ENCODE data around the gene TRAP1. TPM values are rescaled to one million over a fixed set of nuclear protein-coding genes. Genes with fewer than 3 reads are reported as not detected.

The TRAP1 gene
- total RNA-seq, 1 donor from 2014 or later = 111 TPM

DNA sequence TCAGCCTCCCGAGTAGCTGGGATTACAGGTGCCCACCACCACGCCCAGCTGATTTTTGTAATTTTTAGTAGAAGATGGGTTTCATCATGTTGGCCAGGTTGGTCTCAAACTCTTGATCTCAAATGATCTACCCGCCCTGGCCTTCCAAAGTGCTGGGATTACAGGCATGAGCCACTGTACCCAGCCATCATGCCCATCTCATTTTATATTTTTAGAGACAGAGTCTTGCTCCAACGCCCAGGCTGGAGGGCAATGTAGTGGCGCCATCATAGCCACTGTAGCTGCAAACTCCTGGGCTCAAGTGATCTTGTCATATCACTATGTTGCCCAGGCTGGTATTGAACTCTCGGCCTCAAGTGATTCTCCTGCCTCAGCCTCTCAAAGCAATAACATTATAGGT, 43.2 kb upstream of the TRAP1 start:
- TF ChIP-seq, protein P1, sequence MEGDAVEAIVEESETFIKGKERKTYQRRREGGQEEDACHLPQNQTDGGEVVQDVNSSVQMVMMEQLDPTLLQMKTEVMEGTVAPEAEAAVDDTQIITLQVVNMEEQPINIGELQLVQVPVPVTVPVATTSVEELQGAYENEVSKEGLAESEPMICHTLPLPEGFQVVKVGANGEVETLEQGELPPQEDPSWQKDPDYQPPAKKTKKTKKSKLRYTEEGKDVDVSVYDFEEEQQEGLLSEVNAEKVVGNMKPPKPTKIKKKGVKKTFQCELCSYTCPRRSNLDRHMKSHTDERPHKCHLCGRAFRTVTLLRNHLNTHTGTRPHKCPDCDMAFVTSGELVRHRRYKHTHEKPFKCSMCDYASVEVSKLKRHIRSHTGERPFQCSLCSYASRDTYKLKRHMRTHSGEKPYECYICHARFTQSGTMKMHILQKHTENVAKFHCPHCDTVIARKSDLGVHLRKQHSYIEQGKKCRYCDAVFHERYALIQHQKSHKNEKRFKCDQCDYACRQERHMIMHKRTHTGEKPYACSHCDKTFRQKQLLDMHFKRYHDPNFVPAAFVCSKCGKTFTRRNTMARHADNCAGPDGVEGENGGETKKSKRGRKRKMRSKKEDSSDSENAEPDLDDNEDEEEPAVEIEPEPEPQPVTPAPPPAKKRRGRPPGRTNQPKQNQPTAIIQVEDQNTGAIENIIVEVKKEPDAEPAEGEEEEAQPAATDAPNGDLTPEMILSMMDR (IDR thresholded peaks at IDR 0.05; ENCODE audit: insufficient read depth, low read length, severe bottlenecking) = no peak
- Histone ChIP-seq H3K36me3 (ENCODE audit: control insufficient read depth, insufficient read depth, low read length) (peaks cover 14% of the 10 kb centered on the region), H3K27me3 (ENCODE audit: control insufficient read depth, insufficient read depth, low read length) (no peaks in the 10 kb centered on the region), H3K4me3 (ENCODE audit: low read depth, low read length) (no peak overlapping the region)
- DNase-seq (ENCODE audit: low read depth) (no peak), FAIRE-seq (no peak)

DNA sequence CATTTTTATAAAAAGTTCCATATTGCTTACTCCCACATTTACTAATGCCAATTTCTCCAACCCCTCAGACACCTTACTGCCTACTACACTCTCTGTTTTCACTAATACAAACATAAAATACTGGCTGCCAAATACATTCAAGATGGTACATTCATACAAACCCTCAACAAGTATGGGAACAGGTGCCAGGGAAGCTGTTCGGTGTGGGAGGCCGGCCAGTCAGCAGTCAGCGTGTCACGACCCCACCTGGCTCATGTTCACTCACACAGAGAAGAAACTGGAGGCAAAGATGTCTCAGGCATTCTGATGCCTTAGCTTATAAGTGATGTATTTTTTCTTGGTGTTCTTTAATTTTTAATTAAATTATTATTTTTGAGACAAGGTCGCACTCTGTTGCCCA, 42.4 kb upstream of the TRAP1 start:
- no peak for FAIRE-seq
- no peak overlapping the region for H3K4me3 ChIP-seq (ENCODE audit: low read depth, low read length)
- no peak for DNase-seq (ENCODE audit: low read depth)
- H3K36me3 ChIP-seq (ENCODE audit: control insufficient read depth, insufficient read depth, low read length) = peaks cover 14% of the 10 kb centered on the region
- TF ChIP-seq, protein P1 (IDR thresholded peaks at IDR 0.05; ENCODE audit: insufficient read depth, low read length, severe bottlenecking) = no peak
- H3K27me3 ChIP-seq (ENCODE audit: control insufficient read depth, insufficient read depth, low read length) = no peaks in the 10 kb centered on the region

DNA sequence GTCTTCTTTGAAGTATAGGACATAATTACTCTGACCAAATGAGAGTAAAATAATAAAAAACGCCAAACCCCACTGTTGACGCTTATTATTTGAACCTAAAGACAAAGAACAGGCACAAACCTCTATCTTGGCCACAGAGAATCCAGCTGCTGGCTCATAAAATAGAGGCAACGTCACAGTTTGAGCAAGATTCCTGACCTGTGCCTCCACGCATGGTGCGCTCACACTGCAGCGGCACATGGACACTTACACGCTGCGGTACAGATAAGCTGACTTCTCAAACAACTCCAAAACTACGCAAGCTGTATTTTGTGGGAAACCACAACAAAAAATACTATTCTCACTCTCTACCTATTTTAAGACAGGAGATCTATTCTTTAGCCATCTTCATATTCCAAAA, 38.8 kb upstream of the TRAP1 start:
- no peak overlapping the region for H3K4me3 ChIP-seq (ENCODE audit: low read depth, low read length)
- no peaks in the 10 kb centered on the region for H3K27me3 ChIP-seq (ENCODE audit: control insufficient read depth, insufficient read depth, low read length)
- DNase-seq (ENCODE audit: low read depth) = no peak
- TF ChIP-seq, protein P1 (IDR thresholded peaks at IDR 0.05; ENCODE audit: insufficient read depth, low read length, severe bottlenecking) = no peak
- peaks cover 14% of the 10 kb centered on the region for H3K36me3 ChIP-seq (ENCODE audit: control insufficient read depth, insufficient read depth, low read length)
- no peak for FAIRE-seq

DNA sequence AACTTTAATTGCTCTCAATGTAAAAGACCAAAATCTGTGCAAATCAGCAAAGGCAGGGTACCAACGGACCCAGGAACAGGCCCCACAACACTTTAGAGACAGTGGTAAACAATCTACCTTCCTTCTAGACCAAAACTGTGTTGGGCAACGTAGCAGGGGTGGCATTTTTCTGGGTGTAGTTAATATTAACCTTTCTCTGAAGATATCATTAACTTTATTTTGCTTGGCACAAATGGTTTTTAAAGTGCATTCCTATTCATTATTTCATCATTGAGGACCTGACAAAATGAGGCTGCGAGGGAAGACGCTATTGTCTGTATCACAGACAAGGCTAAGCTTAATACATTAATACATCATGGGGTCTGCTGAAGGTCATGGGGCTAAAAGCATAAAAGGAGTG, 37.9 kb upstream of the TRAP1 start:
- peaks cover 13% of the 10 kb centered on the region for H3K36me3 ChIP-seq (ENCODE audit: control insufficient read depth, insufficient read depth, low read length)
- H3K27me3 ChIP-seq (ENCODE audit: control insufficient read depth, insufficient read depth, low read length) = no peaks in the 10 kb centered on the region
- FAIRE-seq = no peak
- DNase-seq (ENCODE audit: low read depth) = no peak
- no peak overlapping the region for H3K4me3 ChIP-seq (ENCODE audit: low read depth, low read length)
- TF ChIP-seq, protein P1 (IDR thresholded peaks at IDR 0.05; ENCODE audit: insufficient read depth, low read length, severe bottlenecking) = no peak

DNA sequence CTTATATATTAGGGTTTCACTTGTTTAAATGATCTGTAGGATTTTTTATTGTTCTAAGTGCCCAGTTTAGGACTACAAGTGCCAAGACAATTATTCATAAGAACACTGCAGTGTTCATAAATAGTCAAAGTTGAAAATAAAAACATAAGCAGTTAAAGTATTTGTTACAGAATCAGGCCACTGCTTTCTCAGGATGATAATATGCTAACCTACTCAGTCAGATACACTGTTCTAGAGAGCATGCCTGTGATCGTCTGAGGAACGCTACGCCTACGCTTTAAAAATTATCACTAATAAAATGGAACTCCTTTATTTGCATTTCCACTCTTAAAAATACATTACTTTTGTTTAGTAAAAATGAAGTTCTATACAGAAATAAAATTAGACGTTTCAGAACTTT, 37.4 kb upstream of the TRAP1 start:
- FAIRE-seq = no peak
- Histone ChIP-seq H3K4me3 (ENCODE audit: low read depth, low read length) (no peak overlapping the region), H3K36me3 (ENCODE audit: control insufficient read depth, insufficient read depth, low read length) (peaks cover 11% of the 10 kb centered on the region), H3K27me3 (ENCODE audit: control insufficient read depth, insufficient read depth, low read length) (no peaks in the 10 kb centered on the region)
- DNase-seq (ENCODE audit: low read depth) = no peak
- TF ChIP-seq, protein P1 (IDR thresholded peaks at IDR 0.05; ENCODE audit: insufficient read depth, low read length, severe bottlenecking) = no peak

DNA sequence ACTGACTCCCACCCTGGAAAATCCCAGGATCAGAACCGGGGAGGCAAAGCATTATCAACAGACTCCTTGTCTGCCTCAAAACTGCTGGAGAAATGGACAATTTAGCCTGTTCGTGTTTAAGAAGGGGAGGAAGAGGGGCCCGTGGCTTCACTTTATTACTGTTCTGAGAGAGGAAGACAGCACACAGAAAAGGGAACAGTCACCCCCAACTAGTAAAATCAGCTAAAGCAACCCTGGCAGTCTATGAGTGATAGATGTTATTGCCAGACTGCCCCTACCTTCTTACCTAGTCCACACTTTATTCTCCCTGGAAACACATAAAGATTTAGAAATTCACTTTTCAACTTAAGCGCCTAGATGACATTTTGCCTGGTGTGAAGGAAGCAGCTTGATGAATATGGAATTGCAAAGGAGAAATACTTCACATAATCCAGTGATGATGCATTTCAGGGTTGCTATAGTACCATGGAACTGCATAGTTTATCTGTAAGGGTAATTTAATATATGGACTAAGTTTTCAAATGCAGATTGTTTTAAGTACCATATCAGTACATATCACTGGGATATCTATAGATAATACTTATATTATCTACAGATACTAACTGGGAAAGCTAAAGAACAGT, 36.9 kb upstream of the TRAP1 start:
- peaks cover 11% of the 10 kb centered on the region for H3K36me3 ChIP-seq (ENCODE audit: control insufficient read depth, insufficient read depth, low read length)
- FAIRE-seq (no peak), DNase-seq (ENCODE audit: low read depth) (no peak)
- H3K4me3 ChIP-seq (ENCODE audit: low read depth, low read length) = no peak overlapping the region
- TF ChIP-seq, protein P1 (IDR thresholded peaks at IDR 0.05; ENCODE audit: insufficient read depth, low read length, severe bottlenecking) = no peak
- H3K27me3 ChIP-seq (ENCODE audit: control insufficient read depth, insufficient read depth, low read length) = no peaks in the 10 kb centered on the region

All from bronchial epithelial cell (primary cell).